Stimulated activated CD4-positive, alpha-beta T cell treated with anti-CD3 and anti-CD28 coated beads, Interleukin-1b, Interleukin-23, amount 100 ng/mL, for 1 hour (primary cell): ENCODE measurements around the gene LCE2A.

Experiments
- DNase-seq, 2 donors: peaks; one replicate each; pipeline ENCODE4 v3.0.0-alpha.2; 2020; ENCODE audit warnings: low read depth in 2 of 2

Gene LCE2A

DNA sequence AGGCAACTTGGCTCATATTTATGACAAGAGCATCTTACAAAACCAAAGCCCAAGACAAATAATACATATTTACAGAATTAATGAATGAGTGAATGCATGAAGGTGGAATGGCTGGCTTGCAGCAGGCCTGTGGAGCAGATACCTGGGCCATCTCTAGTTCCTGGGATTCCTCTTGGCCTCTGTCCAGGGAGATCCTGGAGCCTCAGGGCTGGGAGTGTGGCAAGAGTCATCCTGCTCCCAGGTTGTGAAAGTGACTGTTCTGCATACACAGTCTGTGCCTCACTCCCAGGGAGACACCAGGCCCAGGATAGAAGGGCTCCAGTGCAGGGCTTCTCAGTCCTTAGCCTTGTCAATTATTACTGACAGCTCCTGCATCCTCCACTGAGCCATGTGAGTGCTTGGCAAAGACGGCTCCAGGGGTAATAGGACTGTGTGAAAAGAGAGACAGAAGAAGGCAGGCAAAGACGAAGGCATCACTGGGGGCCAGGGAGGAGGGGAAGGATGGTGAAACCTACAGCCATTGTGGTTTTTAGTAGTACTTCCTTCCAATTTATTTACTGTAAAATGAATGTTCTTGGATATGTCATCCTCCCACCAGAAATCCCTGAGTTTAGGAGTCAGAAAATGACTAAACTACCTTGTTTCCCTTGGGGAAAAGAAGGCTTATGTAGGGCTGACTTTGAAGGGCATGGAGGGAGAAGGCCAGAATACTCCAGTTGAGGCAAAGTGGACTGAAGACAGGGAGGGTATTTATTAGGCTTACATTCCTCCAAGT, 45.4 kb downstream of the LCE2A start:
- no peak for DNase-seq

DNA sequence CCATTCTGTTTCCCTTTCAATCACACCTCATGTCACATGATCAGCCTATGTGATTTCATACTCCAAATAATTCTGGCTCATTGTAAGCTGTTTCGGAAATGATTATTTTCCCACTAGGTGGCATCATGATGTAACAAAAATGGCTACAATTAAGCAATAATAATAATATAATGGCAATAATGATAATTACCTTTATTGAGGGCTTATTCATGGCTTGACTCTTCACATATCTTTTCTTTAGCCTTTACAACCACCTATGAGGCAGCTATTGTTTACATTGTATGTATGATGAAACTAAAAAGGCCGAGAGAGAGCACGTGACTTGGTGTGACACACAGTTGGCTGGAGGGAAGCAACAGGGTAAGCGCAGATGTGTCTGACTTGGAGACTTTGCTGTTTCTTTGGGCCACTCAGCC, 47.2 kb downstream of the LCE2A start:
- no peak for DNase-seq

- DNase-seq: no peak
Measured at GRCh38 chr1:152745765-152746444, 47.8 kb downstream of the LCE2A start.

- DNase-seq: no peak
Measured at GRCh38 chr1:152747831-152748230, 49.7 kb downstream of the LCE2A start.
